IMR-90 (cell line): ENCODE data around the gene PGPEP1. TPM values are rescaled to one million over a fixed set of nuclear protein-coding genes. Genes with fewer than 3 reads are reported as not detected.

ENCODE experiments used
- ATAC-seq: fragments of 200-7000 bp; cut with Tn5 transposase; 2 replicates; pipeline ENCODE4 v1.9.1; 2020; ENCODE audit warnings: low read depth, mild to moderate bottlenecking, moderate library complexity
- BruUV-seq: library from RNA; stranded (reverse); fragments of 400-500 nt; replicated peaks from 2 replicates; lab custom pipeline; 2021; lab: Mats Ljungman, UMichigan
- CTCF ChIA-PET: fragments of 300-600 bp; formaldehyde crosslinking; extraction: SDS; loops from one replicate; lab custom pipeline; 2021; ENCODE audit warnings: antibody characterized with exemption; lab: Yijun Ruan, JAX
- POLR2A ChIA-PET: fragments of 300-600 bp; sonication (Branson Sonifier 250); formaldehyde crosslinking; loops from one replicate; lab custom pipeline; 2022; ENCODE audit warnings: antibody characterized with exemption; ENCODE audit not compliant: unreplicated experiment; lab: Charles Lee
- DNase-seq: peaks from one replicate; pipeline ENCODE4 v3.0.0; 2013
- H2AFZ ChIP-seq: replicated peaks from 2 replicates; pipeline ENCODE3; 2013; ENCODE audit warnings: low read length, mild to moderate bottlenecking; ENCODE audit not compliant: poor library complexity
- H2AK5ac ChIP-seq: 2 replicates; pipeline ENCODE4 v1.6.1; 2013; ENCODE audit warnings: low read depth, low read length, inconsistent platforms
- H2AK9ac ChIP-seq: replicated peaks from 2 replicates; pipeline ENCODE3; 2013; ENCODE audit warnings: mild to moderate bottlenecking, low read depth, low read length, moderate library complexity; ENCODE audit not compliant: poor library complexity
- H2BK120ac ChIP-seq: 2 replicates; pipeline ENCODE4 v1.6.1; 2013; ENCODE audit warnings: low read depth, low read length, inconsistent platforms
- H2BK15ac ChIP-seq: 3 replicates; pipeline ENCODE4 v1.6.1; 2013; ENCODE audit warnings: low read depth, low read length, inconsistent platforms
- H2BK20ac ChIP-seq: 2 replicates; pipeline ENCODE4 v1.6.1; 2013; ENCODE audit warnings: low read depth, mild to moderate bottlenecking, inconsistent platforms, low read length, moderate library complexity
- H2BK5ac ChIP-seq: 2 replicates; pipeline ENCODE4 v1.6.1; 2013; ENCODE audit warnings: mild to moderate bottlenecking, low read depth, low read length, inconsistent platforms; ENCODE audit not compliant: poor library complexity, severe bottlenecking
- H3K14ac ChIP-seq: replicated peaks from 2 replicates; pipeline ENCODE4 v1.6.1; 2013; ENCODE audit warnings: low read depth, low read length, inconsistent platforms
- H3K18ac ChIP-seq: 2 replicates; pipeline ENCODE4 v1.6.1; 2013; ENCODE audit warnings: low read depth, low read length, control low read depth
- H3K23ac ChIP-seq: 2 replicates; pipeline ENCODE4 v1.6.1; 2013; ENCODE audit warnings: low read depth, low read length, inconsistent platforms
- H3K27ac ChIP-seq: 2 replicates; pipeline ENCODE4 v1.5.1; 2013; ENCODE audit warnings: mild to moderate bottlenecking, control low read depth, low read length; ENCODE audit not compliant: insufficient read depth
- H3K27me3 ChIP-seq: 2 replicates; pipeline ENCODE4 v1.6.1; 2013; ENCODE audit warnings: low read length; ENCODE audit not compliant: control insufficient read depth, insufficient read depth
- H3K36me3 ChIP-seq: 2 replicates; pipeline ENCODE4 v1.6.1; 2013; ENCODE audit warnings: low read length, mixed read lengths; ENCODE audit not compliant: control insufficient read depth, insufficient read depth
- H3K4ac ChIP-seq: 2 replicates; pipeline ENCODE4 v1.6.1; 2013; ENCODE audit warnings: low read depth, low read length, inconsistent platforms
- H3K4me1 ChIP-seq: 2 replicates; pipeline ENCODE4 v1.6.1; 2013; ENCODE audit warnings: low read length, mixed read lengths; ENCODE audit not compliant: control insufficient read depth, insufficient read depth
- H3K4me2 ChIP-seq: 2 replicates; pipeline ENCODE4 v1.6.1; 2013; ENCODE audit warnings: low read depth, mild to moderate bottlenecking, control low read depth, low read length, moderate library complexity
- H3K4me3 ChIP-seq: 2 replicates; pipeline ENCODE4 v1.5.1; 2013; ENCODE audit warnings: low read depth, mild to moderate bottlenecking, control low read depth, low read length, moderate library complexity; ENCODE audit not compliant: insufficient read depth
- H3K56ac ChIP-seq: 2 replicates; pipeline ENCODE4 v1.6.1; 2013; ENCODE audit warnings: low read length, inconsistent platforms; ENCODE audit not compliant: insufficient read depth; ENCODE audit errors: extremely low read depth
- H3K79me1 ChIP-seq, 2 experiments: 2 replicates each; pipeline ENCODE4 v1.6.1; 2013; ENCODE audit warnings: low read length in 2 of 2, inconsistent platforms in 1 of 2, low read depth in 1 of 2
- H3K9ac ChIP-seq: 2 replicates; pipeline ENCODE4 v1.6.1; 2013; ENCODE audit warnings: low read depth, low read length, control low read depth
- H3K9me1 ChIP-seq: 2 replicates; pipeline ENCODE4 v1.6.1; 2013; ENCODE audit warnings: low read length, inconsistent platforms; ENCODE audit not compliant: insufficient read depth
- H3K9me3 ChIP-seq: 2 replicates; pipeline ENCODE4 v1.6.1; 2013; ENCODE audit warnings: low read length; ENCODE audit not compliant: control insufficient read depth, insufficient read depth
- H4K20me1 ChIP-seq: 2 replicates; pipeline ENCODE4 v1.6.1; 2013; ENCODE audit warnings: low read length, inconsistent platforms; ENCODE audit not compliant: insufficient read depth
- H4K5ac ChIP-seq: 2 replicates; pipeline ENCODE4 v1.6.1; 2013; ENCODE audit warnings: mild to moderate bottlenecking, low read depth, low read length, control low read depth
- H4K8ac ChIP-seq, 2 experiments: 2 replicates each; pipeline ENCODE4 v1.6.1; 2013; ENCODE audit warnings: low read depth in 2 of 2, low read length in 2 of 2, control low read depth in 1 of 2, inconsistent platforms in 1 of 2
- H4K91ac ChIP-seq: 2 replicates; pipeline ENCODE4 v1.6.1; 2013; ENCODE audit warnings: low read depth, low read length, inconsistent platforms; ENCODE audit not compliant: insufficient read depth
- CEBPB ChIP-seq: IDR thresholded peaks from 2 replicates; pipeline ENCODE4 v1.6.1; 2012; ENCODE audit warnings: low read depth, low read length, improper control_type of control experiment
- CHD1 ChIP-seq: IDR thresholded peaks from 2 replicates; pipeline ENCODE4 v1.6.1; 2012; ENCODE audit warnings: low read depth, low read length, improper control_type of control experiment
- MAFK ChIP-seq: IDR thresholded peaks from 2 replicates; pipeline ENCODE4 v1.6.1; 2012; ENCODE audit warnings: low read depth, low read length, improper control_type of control experiment
- MAZ ChIP-seq: IDR thresholded peaks from 2 replicates; pipeline ENCODE4 v1.6.1; 2012; ENCODE audit warnings: low read depth, mild to moderate bottlenecking, low read length, improper control_type of control experiment, moderate library complexity, borderline replicate concordance
- NFE2L2 ChIP-seq: fragments of 150-350 bp; IDR thresholded peaks from 2 replicates; pipeline ENCODE4 v1.6.1; 2016; ENCODE audit warnings: low read depth, mild to moderate bottlenecking, low read length
- POLR2A ChIP-seq: IDR thresholded peaks from 2 replicates; pipeline ENCODE4 v1.6.1; 2012; ENCODE audit warnings: mild to moderate bottlenecking, low read depth, low read length
- RAD21 ChIP-seq: IDR thresholded peaks from 2 replicates; pipeline ENCODE4 v1.6.1; 2012; ENCODE audit warnings: low read length, improper control_type of control experiment
- RCOR1 ChIP-seq: IDR thresholded peaks from 2 replicates; pipeline ENCODE4 v1.6.1; 2012; ENCODE audit warnings: mild to moderate bottlenecking, low read length, improper control_type of control experiment; ENCODE audit not compliant: insufficient replicate concordance
- RFX5 ChIP-seq: IDR thresholded peaks from 2 replicates; pipeline ENCODE4 v1.8.0; 2012; ENCODE audit warnings: low read depth, mild to moderate bottlenecking, low read length, moderate library complexity
- SMC3 ChIP-seq: fragments of 150-350 bp; IDR thresholded peaks from 2 replicates; pipeline ENCODE4 v1.6.1; 2016; ENCODE audit warnings: low read depth, mild to moderate bottlenecking, antibody characterized with exemption, low read length, moderate library complexity
- USF2 ChIP-seq: fragments of 150-350 bp; IDR thresholded peaks from 2 replicates; pipeline ENCODE4 v1.6.1; 2017; ENCODE audit warnings: mild to moderate bottlenecking, antibody characterized with exemption, low read length, low read depth
- WGBS, 2 experiments: methylation state at CpG; one replicate each; pipeline versions ENCODE4 v1.1.5 to v1.1.7; 2013; ENCODE audit warnings: missing lambda C conversion rate in 2 of 2; ENCODE audit not compliant: insufficient read length in 1 of 2; ENCODE audit errors: extremely low coverage in 2 of 2; 5-methylcytosine and 5-hydroxymethylcytosine counted together
- dilution Hi-C: fragments of 300-500 bp; cut with HindIII; formaldehyde crosslinking; loops from one replicate; pipeline ENCODE4 v1.14.3; 2018; ENCODE audit warnings: low sequenced_read_pairs; ENCODE audit not compliant: unreplicated experiment
- in situ Hi-C: fragments of 300-500 bp; cut with MboI; formaldehyde crosslinking; loops from 3 replicates; pipeline ENCODE4 v1.14.3; 2019; ENCODE audit warnings: low sequenced_read_pairs, inconsistent platforms, mixed read lengths
- intact Hi-C: fragments of 100-400 bp; cut with micrococcal nuclease; formaldehyde crosslinking; loops from 2 replicates; pipeline ENCODE4 v1.10.0; 2022
- polyA plus RNA-seq, 3 experiments: library from polyadenylated mRNA; depleted of rRNA; stranded (reverse); fragments of >200 nt; gene quantifications; 2 replicates each; pipeline ENCODE4 v1.2.3, GENCODE V29; 2012; ENCODE audit warnings: low replicate concordance in 1 of 3
- total RNA-seq: library from RNA; depleted of rRNA; stranded (reverse); fragments of >200 nt; gene quantifications from 2 replicates; pipeline ENCODE4 v1.2.3, GENCODE V29; 2012
- TF ChIP-seq, protein P1 (sequence below): fragments of 150-350 bp; IDR thresholded peaks from 2 replicates; pipeline ENCODE4 v1.6.1; 2016; ENCODE audit warnings: low read depth, mild to moderate bottlenecking, low read length, moderate library complexity, borderline replicate concordance

Gene PGPEP1
- total and polyA plus RNA-seq, 2 of the 4 experiments (the other 2 are of a cell fraction) = 11.8 to 14.3 TPM

DNA sequence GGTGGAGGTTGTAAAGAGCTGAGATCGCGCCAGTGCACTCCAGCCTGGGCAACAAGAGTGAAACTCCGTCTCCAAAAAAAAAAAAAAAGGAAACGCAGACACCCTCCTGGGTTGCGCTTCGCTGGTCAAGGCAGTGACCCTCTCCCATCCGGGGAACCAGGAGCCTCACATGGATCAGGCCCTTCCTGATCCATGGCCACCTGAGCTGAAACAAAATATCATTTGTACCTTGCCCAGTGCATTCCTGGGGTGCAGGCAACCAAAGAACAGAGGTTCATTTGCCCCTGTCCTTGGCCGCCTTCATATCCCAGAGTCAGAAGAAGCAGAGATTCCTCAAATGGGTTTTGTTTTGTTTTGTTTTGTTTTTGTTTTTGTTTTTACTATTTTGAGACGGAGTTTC, 9.5 kb upstream of the PGPEP1 start:
- no peak overlapping the region for H3K4me2 ChIP-seq
- ChIA-PET POLR2A (interaction anchor here (0.6 kb wide), 1 partner anchor 49 kb away, joined by 3 read pairs; the partner anchor contains the start of gene JUND), CTCF (interaction anchor here (3.9 kb wide), 1 partner anchor 51 kb away, joined by 39 read pairs; the partner anchor contains the start of gene JUND)
- ATAC-seq (no peak), DNase-seq (no peak)
- H4K91ac ChIP-seq = no peak overlapping the region
- no peaks in the 10 kb centered on the region for H3K9me3 ChIP-seq
- no peak overlapping the region for H3K4me3 ChIP-seq
- intact Hi-C loops (no loop called here), dilution Hi-C loops (no loop called here), in situ Hi-C loops (no loop called here)
- H2BK15ac ChIP-seq = no peak overlapping the region
- no peak overlapping the region for H3K14ac ChIP-seq
- no peak overlapping the region for H2AK9ac ChIP-seq
- H2BK20ac ChIP-seq = no peak overlapping the region
- no peak overlapping the region for H3K9ac ChIP-seq
- H3K79me1 ChIP-seq = peaks cover 0 to 4% of the 10 kb centered on the region in 2 experiments; a peak in 1 of 4 replicates
- H4K5ac ChIP-seq = no peak overlapping the region
- no peak overlapping the region for H2AK5ac ChIP-seq
- H3K4ac ChIP-seq = no peak overlapping the region
- WGBS, 2 experiments = no CpG with 5 or more reads among the region's 9 CpGs
- H3K18ac ChIP-seq = no peak overlapping the region
- no peak overlapping the region for H3K27ac ChIP-seq
- no peak overlapping the region for H2BK120ac ChIP-seq
- H3K27me3 ChIP-seq = no peaks in the 10 kb centered on the region; the same call in 1 of the 2 replicates
- 0 out of 2 replicates have a peak, but pooled peaks cover 6% of the 10 kb centered on the region for H3K9me1 ChIP-seq
- no peaks in the 10 kb centered on the region for H4K20me1 ChIP-seq
- H3K56ac ChIP-seq = no peak overlapping the region
- no peaks in the 10 kb centered on the region for H3K36me3 ChIP-seq
- no peak overlapping the region for H3K23ac ChIP-seq
- H2BK5ac ChIP-seq = no peak overlapping the region
- H4K8ac ChIP-seq = no peak overlapping the region
- no TSS peak for BruUV-seq
- no peak for TF ChIP-seq RCOR1
- TF ChIP-seq RFX5 = no peak
- TF ChIP-seq MAZ = no peak
- no peak for TF ChIP-seq POLR2A
- TF ChIP-seq CHD1 = no peak
- TF ChIP-seq MAFK = no peak
- no peak for TF ChIP-seq SMC3
- TF ChIP-seq, protein P1, sequence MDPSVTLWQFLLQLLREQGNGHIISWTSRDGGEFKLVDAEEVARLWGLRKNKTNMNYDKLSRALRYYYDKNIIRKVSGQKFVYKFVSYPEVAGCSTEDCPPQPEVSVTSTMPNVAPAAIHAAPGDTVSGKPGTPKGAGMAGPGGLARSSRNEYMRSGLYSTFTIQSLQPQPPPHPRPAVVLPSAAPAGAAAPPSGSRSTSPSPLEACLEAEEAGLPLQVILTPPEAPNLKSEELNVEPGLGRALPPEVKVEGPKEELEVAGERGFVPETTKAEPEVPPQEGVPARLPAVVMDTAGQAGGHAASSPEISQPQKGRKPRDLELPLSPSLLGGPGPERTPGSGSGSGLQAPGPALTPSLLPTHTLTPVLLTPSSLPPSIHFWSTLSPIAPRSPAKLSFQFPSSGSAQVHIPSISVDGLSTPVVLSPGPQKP = no peak
- TF ChIP-seq NFE2L2 = no peak
- no peak for TF ChIP-seq CEBPB
- TF ChIP-seq RAD21 = no peak
- TF ChIP-seq USF2 = no peak
- no peak overlapping the region for H2AFZ ChIP-seq
- peaks cover 3% of the 10 kb centered on the region for H3K4me1 ChIP-seq
